DMS53 (cell line): ENCODE measurements around the gene LARGE1.

Experiments
- DNase-seq: peaks from one replicate; lab custom pipeline; 2025; lab: John Stamatoyannopoulos, UW

The LARGE1 gene

GRCh38 chr22:33853200-33854097 is 66.8 kb downstream of the LARGE1 start:
- peak; percentile 69 for DNase-seq

GRCh38 chr22:33851821-33852384 is 68.4 kb downstream of the LARGE1 start:
- DNase-seq = no peak

GRCh38 chr22:33851240-33851639 is 69.0 kb downstream of the LARGE1 start:
- DNase-seq = peak; percentile 9

- no peak for DNase-seq
Measured at GRCh38 chr22:33850724-33851123, 69.6 kb downstream of the LARGE1 start.

GRCh38 chr22:33850193-33850592 is 70.1 kb downstream of the LARGE1 start:
- DNase-seq = no peak

GRCh38 chr22:33848251-33848650 is 72.0 kb downstream of the LARGE1 start:
- DNase-seq = no peak

GRCh38 chr22:33844273-33844672 is 76.0 kb downstream of the LARGE1 start:
- DNase-seq = peak; percentile 4

- peak; percentile 76 for DNase-seq
Measured at GRCh38 chr22:33842421-33843094, 77.7 kb downstream of the LARGE1 start.

GRCh38 chr22:33842006-33842354 is 78.3 kb downstream of the LARGE1 start:
- no peak for DNase-seq

GRCh38 chr22:33841281-33842005 is 78.8 kb downstream of the LARGE1 start:
- no peak for DNase-seq

- no peak for DNase-seq
Measured at GRCh38 chr22:33838644-33839043, 81.6 kb downstream of the LARGE1 start.

- no peak for DNase-seq
Measured at GRCh38 chr22:33837826-33838225, 82.5 kb downstream of the LARGE1 start.

- DNase-seq = no peak
Measured at GRCh38 chr22:33835265-33835664, 85.0 kb downstream of the LARGE1 start.

- no peak for DNase-seq
Measured at GRCh38 chr22:33832558-33833151, 87.6 kb downstream of the LARGE1 start.

GRCh38 chr22:33831651-33832050 is 88.6 kb downstream of the LARGE1 start:
- no peak for DNase-seq

GRCh38 chr22:33831207-33831606 is 89.1 kb downstream of the LARGE1 start:
- no peak for DNase-seq

GRCh38 chr22:33829546-33830280 is 90.6 kb downstream of the LARGE1 start:
- no peak for DNase-seq

GRCh38 chr22:33828302-33828701 is 92.0 kb downstream of the LARGE1 start:
- no peak for DNase-seq

- DNase-seq = no peak
Measured at GRCh38 chr22:33825761-33826160, 94.5 kb downstream of the LARGE1 start.

GRCh38 chr22:33823552-33823951 is 96.7 kb downstream of the LARGE1 start:
- DNase-seq = no peak

GRCh38 chr22:33821290-33821689 is 99.0 kb downstream of the LARGE1 start:
- DNase-seq = no peak
